C4-2B (cell line): ENCODE measurements around the gene DOC2A.
"Not testable (repeated sequence)": the region's sequence is repeated elsewhere in the genome, so short reads cannot be mapped to it uniquely, and the experiment has no call there.

Experiments
- CTCF ChIP-seq: fragments of 450-650 bp; conservative IDR thresholded peaks from 2 replicates; pipeline ENCODE4 v1.5.1; 2017; ENCODE audit warnings: mild to moderate bottlenecking
- ZFX ChIP-seq: fragments of 450-650 bp; IDR thresholded peaks from 2 replicates; pipeline ENCODE4 v1.6.1; 2017

DNA sequence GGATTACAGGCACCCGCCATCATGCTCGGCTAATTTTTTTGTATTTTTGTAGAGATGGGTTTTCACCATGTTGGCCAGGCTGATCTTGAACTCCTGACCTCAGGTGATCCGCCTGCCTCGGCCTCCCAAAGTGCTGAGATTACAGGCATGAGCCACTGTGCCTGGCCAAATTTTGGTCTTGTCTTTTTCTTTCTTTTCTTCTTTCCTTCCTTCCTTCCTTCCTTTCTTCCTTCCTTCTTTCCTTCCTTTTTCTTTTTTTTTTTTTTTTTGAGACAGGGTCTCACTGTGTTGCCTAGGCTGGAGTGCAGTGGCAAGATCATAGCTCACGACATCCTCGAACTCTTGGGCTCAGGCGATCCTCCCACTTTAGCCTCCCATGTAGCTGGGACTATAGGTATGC is 4.6 kb upstream of the DOC2A start:
- not testable (repeated sequence) for TF ChIP-seq CTCF, ZFX
